IMR-90 (cell line): ENCODE results near the gene FOXM1. TPM values are rescaled to one million over a fixed set of nuclear protein-coding genes. Genes with fewer than 3 reads are reported as not detected.

ENCODE experiments used
- ATAC-seq: fragments of 200-7000 bp; cut with Tn5 transposase; 2 replicates; pipeline ENCODE4 v1.9.1; 2020; ENCODE audit warnings: low read depth, mild to moderate bottlenecking, moderate library complexity
- BruUV-seq: library from RNA; stranded (reverse); fragments of 400-500 nt; replicated peaks from 2 replicates; lab custom pipeline; 2021; lab: Mats Ljungman, UMichigan
- CTCF ChIA-PET: fragments of 300-600 bp; formaldehyde crosslinking; extraction: SDS; loops from one replicate; lab custom pipeline; 2021; ENCODE audit warnings: antibody characterized with exemption; lab: Yijun Ruan, JAX
- POLR2A ChIA-PET: fragments of 300-600 bp; sonication (Branson Sonifier 250); formaldehyde crosslinking; loops from one replicate; lab custom pipeline; 2022; ENCODE audit warnings: antibody characterized with exemption; ENCODE audit not compliant: unreplicated experiment; lab: Charles Lee
- DNase-seq: peaks from one replicate; pipeline ENCODE4 v3.0.0; 2013
- H2AFZ ChIP-seq: replicated peaks from 2 replicates; pipeline ENCODE3; 2013; ENCODE audit warnings: low read length, mild to moderate bottlenecking; ENCODE audit not compliant: poor library complexity
- H2AK5ac ChIP-seq: 2 replicates; pipeline ENCODE4 v1.6.1; 2013; ENCODE audit warnings: low read depth, low read length, inconsistent platforms
- H2AK9ac ChIP-seq: replicated peaks from 2 replicates; pipeline ENCODE3; 2013; ENCODE audit warnings: mild to moderate bottlenecking, low read depth, low read length, moderate library complexity; ENCODE audit not compliant: poor library complexity
- H2BK120ac ChIP-seq: 2 replicates; pipeline ENCODE4 v1.6.1; 2013; ENCODE audit warnings: low read depth, low read length, inconsistent platforms
- H2BK15ac ChIP-seq: 3 replicates; pipeline ENCODE4 v1.6.1; 2013; ENCODE audit warnings: low read depth, low read length, inconsistent platforms
- H2BK20ac ChIP-seq: 2 replicates; pipeline ENCODE4 v1.6.1; 2013; ENCODE audit warnings: low read depth, mild to moderate bottlenecking, inconsistent platforms, low read length, moderate library complexity
- H2BK5ac ChIP-seq: 2 replicates; pipeline ENCODE4 v1.6.1; 2013; ENCODE audit warnings: mild to moderate bottlenecking, low read depth, low read length, inconsistent platforms; ENCODE audit not compliant: poor library complexity, severe bottlenecking
- H3K14ac ChIP-seq: replicated peaks from 2 replicates; pipeline ENCODE4 v1.6.1; 2013; ENCODE audit warnings: low read depth, low read length, inconsistent platforms
- H3K18ac ChIP-seq: 2 replicates; pipeline ENCODE4 v1.6.1; 2013; ENCODE audit warnings: low read depth, low read length, control low read depth
- H3K23ac ChIP-seq: 2 replicates; pipeline ENCODE4 v1.6.1; 2013; ENCODE audit warnings: low read depth, low read length, inconsistent platforms
- H3K27ac ChIP-seq: 2 replicates; pipeline ENCODE4 v1.5.1; 2013; ENCODE audit warnings: mild to moderate bottlenecking, control low read depth, low read length; ENCODE audit not compliant: insufficient read depth
- H3K27me3 ChIP-seq: 2 replicates; pipeline ENCODE4 v1.6.1; 2013; ENCODE audit warnings: low read length; ENCODE audit not compliant: control insufficient read depth, insufficient read depth
- H3K36me3 ChIP-seq: 2 replicates; pipeline ENCODE4 v1.6.1; 2013; ENCODE audit warnings: low read length, mixed read lengths; ENCODE audit not compliant: control insufficient read depth, insufficient read depth
- H3K4ac ChIP-seq: 2 replicates; pipeline ENCODE4 v1.6.1; 2013; ENCODE audit warnings: low read depth, low read length, inconsistent platforms
- H3K4me1 ChIP-seq: 2 replicates; pipeline ENCODE4 v1.6.1; 2013; ENCODE audit warnings: low read length, mixed read lengths; ENCODE audit not compliant: control insufficient read depth, insufficient read depth
- H3K4me2 ChIP-seq: 2 replicates; pipeline ENCODE4 v1.6.1; 2013; ENCODE audit warnings: low read depth, mild to moderate bottlenecking, control low read depth, low read length, moderate library complexity
- H3K4me3 ChIP-seq: 2 replicates; pipeline ENCODE4 v1.5.1; 2013; ENCODE audit warnings: low read depth, mild to moderate bottlenecking, control low read depth, low read length, moderate library complexity; ENCODE audit not compliant: insufficient read depth
- H3K56ac ChIP-seq: 2 replicates; pipeline ENCODE4 v1.6.1; 2013; ENCODE audit warnings: low read length, inconsistent platforms; ENCODE audit not compliant: insufficient read depth; ENCODE audit errors: extremely low read depth
- H3K79me1 ChIP-seq, 2 experiments: 2 replicates each; pipeline ENCODE4 v1.6.1; 2013; ENCODE audit warnings: low read length in 2 of 2, inconsistent platforms in 1 of 2, low read depth in 1 of 2
- H3K9ac ChIP-seq: 2 replicates; pipeline ENCODE4 v1.6.1; 2013; ENCODE audit warnings: low read depth, low read length, control low read depth
- H3K9me1 ChIP-seq: 2 replicates; pipeline ENCODE4 v1.6.1; 2013; ENCODE audit warnings: low read length, inconsistent platforms; ENCODE audit not compliant: insufficient read depth
- H3K9me3 ChIP-seq: 2 replicates; pipeline ENCODE4 v1.6.1; 2013; ENCODE audit warnings: low read length; ENCODE audit not compliant: control insufficient read depth, insufficient read depth
- H4K20me1 ChIP-seq: 2 replicates; pipeline ENCODE4 v1.6.1; 2013; ENCODE audit warnings: low read length, inconsistent platforms; ENCODE audit not compliant: insufficient read depth
- H4K5ac ChIP-seq: 2 replicates; pipeline ENCODE4 v1.6.1; 2013; ENCODE audit warnings: mild to moderate bottlenecking, low read depth, low read length, control low read depth
- H4K8ac ChIP-seq, 2 experiments: 2 replicates each; pipeline ENCODE4 v1.6.1; 2013; ENCODE audit warnings: low read depth in 2 of 2, low read length in 2 of 2, control low read depth in 1 of 2, inconsistent platforms in 1 of 2
- H4K91ac ChIP-seq: 2 replicates; pipeline ENCODE4 v1.6.1; 2013; ENCODE audit warnings: low read depth, low read length, inconsistent platforms; ENCODE audit not compliant: insufficient read depth
- BHLHE40 ChIP-seq: fragments of 150-350 bp; IDR thresholded peaks from 2 replicates; pipeline ENCODE4 v1.6.1; 2016; ENCODE audit warnings: mild to moderate bottlenecking, low read depth, low read length
- CEBPB ChIP-seq: IDR thresholded peaks from 2 replicates; pipeline ENCODE4 v1.6.1; 2012; ENCODE audit warnings: low read depth, low read length, improper control_type of control experiment
- CHD1 ChIP-seq: IDR thresholded peaks from 2 replicates; pipeline ENCODE4 v1.6.1; 2012; ENCODE audit warnings: low read depth, low read length, improper control_type of control experiment
- FOS ChIP-seq: fragments of 150-350 bp; IDR thresholded peaks from 2 replicates; pipeline ENCODE4 v1.6.1; 2016; ENCODE audit warnings: low read depth, low read length
- MAFK ChIP-seq: IDR thresholded peaks from 2 replicates; pipeline ENCODE4 v1.6.1; 2012; ENCODE audit warnings: low read depth, low read length, improper control_type of control experiment
- MAZ ChIP-seq: IDR thresholded peaks from 2 replicates; pipeline ENCODE4 v1.6.1; 2012; ENCODE audit warnings: low read depth, mild to moderate bottlenecking, low read length, improper control_type of control experiment, moderate library complexity, borderline replicate concordance
- MXI1 ChIP-seq: IDR thresholded peaks from 2 replicates; pipeline ENCODE4 v1.6.1; 2012; ENCODE audit warnings: low read depth, mild to moderate bottlenecking, low read length, moderate library complexity, borderline replicate concordance
- NFE2L2 ChIP-seq: fragments of 150-350 bp; IDR thresholded peaks from 2 replicates; pipeline ENCODE4 v1.6.1; 2016; ENCODE audit warnings: low read depth, mild to moderate bottlenecking, low read length
- POLR2A ChIP-seq: IDR thresholded peaks from 2 replicates; pipeline ENCODE4 v1.6.1; 2012; ENCODE audit warnings: mild to moderate bottlenecking, low read depth, low read length
- RAD21 ChIP-seq: IDR thresholded peaks from 2 replicates; pipeline ENCODE4 v1.6.1; 2012; ENCODE audit warnings: low read length, improper control_type of control experiment
- RCOR1 ChIP-seq: IDR thresholded peaks from 2 replicates; pipeline ENCODE4 v1.6.1; 2012; ENCODE audit warnings: mild to moderate bottlenecking, low read length, improper control_type of control experiment; ENCODE audit not compliant: insufficient replicate concordance
- RFX5 ChIP-seq: IDR thresholded peaks from 2 replicates; pipeline ENCODE4 v1.8.0; 2012; ENCODE audit warnings: low read depth, mild to moderate bottlenecking, low read length, moderate library complexity
- SMC3 ChIP-seq: fragments of 150-350 bp; IDR thresholded peaks from 2 replicates; pipeline ENCODE4 v1.6.1; 2016; ENCODE audit warnings: low read depth, mild to moderate bottlenecking, antibody characterized with exemption, low read length, moderate library complexity
- WGBS, 2 experiments: methylation state at CpG; one replicate each; pipeline versions ENCODE4 v1.1.5 to v1.1.7; 2013; ENCODE audit warnings: missing lambda C conversion rate in 2 of 2; ENCODE audit not compliant: insufficient read length in 1 of 2; ENCODE audit errors: extremely low coverage in 2 of 2; 5-methylcytosine and 5-hydroxymethylcytosine counted together
- dilution Hi-C: fragments of 300-500 bp; cut with HindIII; formaldehyde crosslinking; loops from one replicate; pipeline ENCODE4 v1.14.3; 2018; ENCODE audit warnings: low sequenced_read_pairs; ENCODE audit not compliant: unreplicated experiment
- in situ Hi-C: fragments of 300-500 bp; cut with MboI; formaldehyde crosslinking; loops from 3 replicates; pipeline ENCODE4 v1.14.3; 2019; ENCODE audit warnings: low sequenced_read_pairs, inconsistent platforms, mixed read lengths
- intact Hi-C: fragments of 100-400 bp; cut with micrococcal nuclease; formaldehyde crosslinking; loops from 2 replicates; pipeline ENCODE4 v1.10.0; 2022
- polyA plus RNA-seq, 3 experiments: library from polyadenylated mRNA; depleted of rRNA; stranded (reverse); fragments of >200 nt; gene quantifications; 2 replicates each; pipeline ENCODE4 v1.2.3, GENCODE V29; 2012; ENCODE audit warnings: low replicate concordance in 1 of 3
- total RNA-seq: library from RNA; depleted of rRNA; stranded (reverse); fragments of >200 nt; gene quantifications from 2 replicates; pipeline ENCODE4 v1.2.3, GENCODE V29; 2012
- TF ChIP-seq, protein P1 (sequence below): fragments of 150-350 bp; IDR thresholded peaks from 2 replicates; pipeline ENCODE4 v1.6.1; 2017; ENCODE audit warnings: mild to moderate bottlenecking, antibody characterized with exemption, low read length, low read depth
- TF ChIP-seq, protein P2 (sequence below): fragments of 150-350 bp; IDR thresholded peaks from 2 replicates; pipeline ENCODE4 v1.6.1; 2016; ENCODE audit warnings: low read depth, mild to moderate bottlenecking, low read length, moderate library complexity, borderline replicate concordance
- TF ChIP-seq, protein P3 (sequence below): conservative IDR thresholded peaks from 2 replicates; pipeline ENCODE4 v1.5.1; 2012; ENCODE audit warnings: mild to moderate bottlenecking, low read depth, low read length, improper control_type of control experiment

Gene FOXM1
- total and polyA plus RNA-seq, 2 of the 4 experiments (the other 2 are of a cell fraction) = 14.9 to 29.3 TPM

DNA sequence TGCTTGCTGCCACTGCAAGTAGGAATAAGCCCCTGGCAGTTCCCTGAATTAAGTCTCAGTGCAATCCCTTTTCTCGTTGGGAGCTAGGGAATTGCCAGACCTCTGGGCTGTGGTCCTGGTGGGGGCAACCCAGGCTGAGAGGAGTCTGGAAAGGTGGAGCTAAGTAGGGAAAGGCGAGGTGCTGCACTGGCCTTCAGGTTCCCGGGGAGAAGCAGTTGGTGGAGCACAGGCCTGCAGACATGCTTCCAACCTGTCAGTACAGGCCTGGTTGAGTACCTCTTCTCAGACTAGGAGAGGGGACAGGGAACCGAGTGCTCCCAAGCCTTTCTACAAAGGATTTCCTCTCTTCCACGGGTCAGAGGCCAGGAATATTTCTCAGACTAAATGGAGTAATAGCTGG lies 43.6 kb downstream of the FOXM1 start:
- H3K36me3 ChIP-seq = peaks cover 6% of the 10 kb centered on the region
- no peak overlapping the region for H2BK120ac ChIP-seq
- H3K14ac ChIP-seq = no peak overlapping the region
- TF ChIP-seq RFX5 (no peak), NFE2L2 (no peak), BHLHE40 (no peak), MAFK (no peak), CHD1 (no peak), POLR2A (no peak), MXI1 (no peak), RAD21 (no peak), RCOR1 (no peak), CEBPB (no peak), FOS (no peak), SMC3 (no peak), MAZ (no peak)
- TF ChIP-seq, protein P1, sequence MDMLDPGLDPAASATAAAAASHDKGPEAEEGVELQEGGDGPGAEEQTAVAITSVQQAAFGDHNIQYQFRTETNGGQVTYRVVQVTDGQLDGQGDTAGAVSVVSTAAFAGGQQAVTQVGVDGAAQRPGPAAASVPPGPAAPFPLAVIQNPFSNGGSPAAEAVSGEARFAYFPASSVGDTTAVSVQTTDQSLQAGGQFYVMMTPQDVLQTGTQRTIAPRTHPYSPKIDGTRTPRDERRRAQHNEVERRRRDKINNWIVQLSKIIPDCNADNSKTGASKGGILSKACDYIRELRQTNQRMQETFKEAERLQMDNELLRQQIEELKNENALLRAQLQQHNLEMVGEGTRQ = no peak
- TF ChIP-seq, protein P2, sequence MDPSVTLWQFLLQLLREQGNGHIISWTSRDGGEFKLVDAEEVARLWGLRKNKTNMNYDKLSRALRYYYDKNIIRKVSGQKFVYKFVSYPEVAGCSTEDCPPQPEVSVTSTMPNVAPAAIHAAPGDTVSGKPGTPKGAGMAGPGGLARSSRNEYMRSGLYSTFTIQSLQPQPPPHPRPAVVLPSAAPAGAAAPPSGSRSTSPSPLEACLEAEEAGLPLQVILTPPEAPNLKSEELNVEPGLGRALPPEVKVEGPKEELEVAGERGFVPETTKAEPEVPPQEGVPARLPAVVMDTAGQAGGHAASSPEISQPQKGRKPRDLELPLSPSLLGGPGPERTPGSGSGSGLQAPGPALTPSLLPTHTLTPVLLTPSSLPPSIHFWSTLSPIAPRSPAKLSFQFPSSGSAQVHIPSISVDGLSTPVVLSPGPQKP = no peak
- TF ChIP-seq, protein P3, sequence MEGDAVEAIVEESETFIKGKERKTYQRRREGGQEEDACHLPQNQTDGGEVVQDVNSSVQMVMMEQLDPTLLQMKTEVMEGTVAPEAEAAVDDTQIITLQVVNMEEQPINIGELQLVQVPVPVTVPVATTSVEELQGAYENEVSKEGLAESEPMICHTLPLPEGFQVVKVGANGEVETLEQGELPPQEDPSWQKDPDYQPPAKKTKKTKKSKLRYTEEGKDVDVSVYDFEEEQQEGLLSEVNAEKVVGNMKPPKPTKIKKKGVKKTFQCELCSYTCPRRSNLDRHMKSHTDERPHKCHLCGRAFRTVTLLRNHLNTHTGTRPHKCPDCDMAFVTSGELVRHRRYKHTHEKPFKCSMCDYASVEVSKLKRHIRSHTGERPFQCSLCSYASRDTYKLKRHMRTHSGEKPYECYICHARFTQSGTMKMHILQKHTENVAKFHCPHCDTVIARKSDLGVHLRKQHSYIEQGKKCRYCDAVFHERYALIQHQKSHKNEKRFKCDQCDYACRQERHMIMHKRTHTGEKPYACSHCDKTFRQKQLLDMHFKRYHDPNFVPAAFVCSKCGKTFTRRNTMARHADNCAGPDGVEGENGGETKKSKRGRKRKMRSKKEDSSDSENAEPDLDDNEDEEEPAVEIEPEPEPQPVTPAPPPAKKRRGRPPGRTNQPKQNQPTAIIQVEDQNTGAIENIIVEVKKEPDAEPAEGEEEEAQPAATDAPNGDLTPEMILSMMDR = no peak
- no peak overlapping the region for H2BK20ac ChIP-seq
- H3K9me3 ChIP-seq = no peaks in the 10 kb centered on the region
- no peak overlapping the region for H3K23ac ChIP-seq
- 0 out of 2 replicates have a peak, but pooled peaks cover 2% of the 10 kb centered on the region for H3K9me1 ChIP-seq
- ChIA-PET POLR2A (no interaction called here), CTCF (interaction anchor here (0.9 kb wide), 1 partner anchor 8 kb away, joined by 3 read pairs; no protein-coding TSS in a partner anchor)
- no peak overlapping the region for H3K27ac ChIP-seq
- ATAC-seq = no peak
- no TSS peak for BruUV-seq
- no peak for DNase-seq
- dilution Hi-C loops = no loop called here
- in situ Hi-C loops = no loop called here
- no peak overlapping the region for H3K9ac ChIP-seq
- no peak overlapping the region for H3K56ac ChIP-seq
- no peak overlapping the region for H3K4me2 ChIP-seq
- intact Hi-C loops = no loop called here
- H2BK5ac ChIP-seq = no peak overlapping the region
- no peak overlapping the region for H2AK5ac ChIP-seq
- no peak overlapping the region for H4K8ac ChIP-seq
- H4K5ac ChIP-seq = no peak overlapping the region
- H3K18ac ChIP-seq = no peak overlapping the region
- H2AK9ac ChIP-seq = no peak overlapping the region
- H3K4me1 ChIP-seq = peaks cover 7% of the 10 kb centered on the region
- no peaks in the 10 kb centered on the region for H4K20me1 ChIP-seq
- H4K91ac ChIP-seq = no peak overlapping the region
- H2AFZ ChIP-seq = no peak overlapping the region
- H3K79me1 ChIP-seq = no peaks in the 10 kb centered on the region
- H2BK15ac ChIP-seq = no peak overlapping the region
- WGBS, 2 experiments = no CpG with 5 or more reads among the region's 5 CpGs
- no peak overlapping the region for H3K4ac ChIP-seq
- no peaks in the 10 kb centered on the region for H3K27me3 ChIP-seq
- no peak overlapping the region for H3K4me3 ChIP-seq
